Body of pancreas (tissue), 4 donors: ENCODE results near the gene PPIB. TPM values are rescaled to one million over a fixed set of nuclear protein-coding genes. Genes with fewer than 3 reads are reported as not detected.
"Not testable (repeated sequence)": the region's sequence is repeated elsewhere in the genome, so short reads cannot be mapped to it uniquely, and the experiment has no call there.

Experiments
- ATAC-seq: fragments of 150-250 bp; one replicate; pipeline ENCODE4 v1.9.1; 2016
- DNase-seq, 4 donors: peaks; one replicate each; pipeline ENCODE4 v3.0.0-alpha.2; 2019
- H3K27ac ChIP-seq, 4 donors: fragments of 200-600 bp; sonication (generic); 1 replicate in 3 of 4; 2 replicates in 1 of 4; pipeline versions ENCODE4 v1.5.1 to v1.6.1; 2016 to 2019; ENCODE audit warnings: mild to moderate bottlenecking in 1 of 4, mixed read lengths in 1 of 4, moderate library complexity in 1 of 4
- H3K27me3 ChIP-seq, 2 donors: fragments of 200-600 bp; sonication (generic); one replicate each; pipeline ENCODE4 v1.6.0; 2016; ENCODE audit warnings: mild to moderate bottlenecking in 1 of 2
- H3K36me3 ChIP-seq, 2 donors: fragments of 200-600 bp; sonication (generic); replicated peaks in 1 of 2; 2 replicates each; pipeline ENCODE4 v1.5.1; 2016; ENCODE audit warnings: low read depth in 2 of 2; ENCODE audit not compliant: insufficient read depth in 1 of 2
- H3K4me1 ChIP-seq: fragments of 200-600 bp; sonication (generic); one replicate; pipeline ENCODE4 v1.6.0; 2016
- H3K4me3 ChIP-seq, 2 donors: fragments of 200-600 bp; sonication (generic); 1 replicate in 1 of 2; 2 replicates in 1 of 2; pipeline ENCODE4 v1.5.1; 2016 to 2019
- H3K9me3 ChIP-seq, 3 donors: fragments of 200-600 bp; sonication (generic); 1 replicate in 2 of 3; 2 replicates in 1 of 3; pipeline ENCODE4 v1.5.1; 2016
- CTCF ChIP-seq, 7 experiments: fragments of 450-650 bp in 4 of 7; fragments of 200-600 bp in 3 of 7; sonication (generic) in 3 of 7; IDR thresholded peaks; one replicate each; pipeline ENCODE4 v1.5.1; 2016 to 2019; ENCODE audit warnings: antibody characterized with exemption in 7 of 7
- POLR2A ChIP-seq, 3 donors: fragments of 450-650 bp; IDR thresholded peaks; one replicate each; pipeline ENCODE4 v1.6.1; 2016; ENCODE audit warnings: antibody characterized with exemption in 3 of 3, mild to moderate bottlenecking in 2 of 3
- WGBS, 2 donors: methylation state at CpG; one replicate each; pipeline ENCODE4 v1.1.5; 2017; 5-methylcytosine and 5-hydroxymethylcytosine counted together
- intact Hi-C: fragments of 100-400 bp; cut with DNase I; formaldehyde crosslinking; loops from one replicate; pipeline ENCODE4 v1.15.1; 2023
- small RNA-seq: library from RNA; depleted of rRNA; stranded (forward); fragments of <200 nt; gene quantifications from one replicate; pipeline ENCODE3, GENCODE V24; 2016
- total RNA-seq, 2 donors: library from RNA; depleted of rRNA; stranded (reverse); fragments of >200 nt; gene quantifications; one replicate each; pipeline ENCODE4 v1.1.0, GENCODE V29; 2016

PPIB gene
- total RNA-seq, 2 donors from 2014 or later = 159 to 1,343 TPM

GRCh38 chr15:64110950-64111678 is 51.7 kb downstream of the PPIB start:
- no peak overlapping the region for H3K4me3 ChIP-seq
- no peaks in the 10 kb centered on the region for H3K27me3 ChIP-seq
- H3K36me3 ChIP-seq = peaks cover 0 to 11% of the 10 kb centered on the region in 2 donors
- H3K27ac ChIP-seq = no peak overlapping the region
- TF ChIP-seq POLR2A (IDR thresholded peaks at IDR 0.05) = no peak
- peak in 1 of 7 experiments; percentile 2 for TF ChIP-seq CTCF (IDR thresholded peaks at IDR 0.05)
- intact Hi-C loops = no loop called here
- H3K4me1 ChIP-seq = peaks cover 37% of the 10 kb centered on the region
- no peaks in the 10 kb centered on the region for H3K9me3 ChIP-seq
- 65 to 68% methylated on average over 3 of the region's 3 CpGs for WGBS, 2 donors
- no peak for DNase-seq
- ATAC-seq = no peak

GRCh38 chr15:64110108-64110701 is 52.6 kb downstream of the PPIB start:
- H3K27ac ChIP-seq, DNase-seq, H3K27me3 ChIP-seq, intact Hi-C loops, H3K9me3 ChIP-seq, H3K4me3 ChIP-seq, H3K36me3 ChIP-seq, ATAC-seq: not testable (repeated sequence)
- 92 to 95% methylated on average over 4 of the region's 4 CpGs for WGBS, 2 donors
- H3K4me1 ChIP-seq = peaks cover 42% of the 10 kb centered on the region

GRCh38 chr15:64107337-64107736 is 55.5 kb downstream of the PPIB start:
- ATAC-seq = no peak
- no peak for DNase-seq
- 85 to 95% methylated on average over 1 of the region's 1 CpG for WGBS, 2 donors
- H3K36me3 ChIP-seq = no peaks in the 10 kb centered on the region
- no peak overlapping the region for H3K27ac ChIP-seq
- no peak for TF ChIP-seq POLR2A (IDR thresholded peaks at IDR 0.05)
- TF ChIP-seq CTCF (IDR thresholded peaks at IDR 0.05) = no peak
- intact Hi-C loops = no loop called here
- H3K9me3 ChIP-seq = no peaks in the 10 kb centered on the region
- no peak overlapping the region for H3K4me3 ChIP-seq
- H3K27me3 ChIP-seq = no peaks in the 10 kb centered on the region
- H3K4me1 ChIP-seq = peaks cover 48% of the 10 kb centered on the region

Small RNAs within 50 kb of the gene (small RNA-seq; reads per million reads assigned to genes)
- gene RF00019 = not detected

Other genes with a start within 250 kb of the PPIB start
- gene DAPK2, start 116.5 kb downstream of the PPIB start, total RNA-seq = 1 to 10 TPM; 2.9 to 5.9 TPM
- gene CIAO2A, start 69.2 kb downstream of the PPIB start, total RNA-seq = 10 to 100 TPM; 48.1 to 57.1 TPM
- 10 to 100 TPM; 26.7 to 27.4 TPM for gene SNX1, start 67.0 kb downstream of the PPIB start, total RNA-seq
- gene SNX22, start 11.3 kb downstream of the PPIB start, total RNA-seq = under 1 TPM; under 0.01 to 0.78 TPM
- gene CSNK1G1, start 193.2 kb upstream of the PPIB start, total RNA-seq = 10 to 100 TPM in 1 of 2 donors, 1 to 10 TPM in 1; 6.7 to 13.8 TPM
- gene PCLAF, start 218.4 kb upstream of the PPIB start, total RNA-seq = 1 to 10 TPM in 1 of 2 donors, not detected in 1; 1.8 TPM
- gene TRIP4, start 224.8 kb upstream of the PPIB start, total RNA-seq = 10 to 100 TPM; 11.7 to 15.5 TPM